HFFc6 (cell line): ENCODE measurements around the gene NEO1. TPM values are rescaled to one million over a fixed set of nuclear protein-coding genes. Genes with fewer than 3 reads are reported as not detected.
"Not testable (repeated sequence)": the region's sequence is repeated elsewhere in the genome, so short reads cannot be mapped to it uniquely, and the experiment has no call there.

Experiments used
- DNase-seq: peaks from one replicate; pipeline ENCODE4 v3.0.0-alpha.2; 2018
- H3K27ac Mint-ChIP-seq: 2 replicates; pipeline ENCODE4 v1.8.0; 2020; ENCODE audit warnings: mild to moderate bottlenecking, mixed read lengths
- H3K27me3 Mint-ChIP-seq: 2 replicates; pipeline ENCODE4 v1.8.0; 2021; ENCODE audit warnings: mild to moderate bottlenecking, moderate library complexity, mixed read lengths; ENCODE audit not compliant: insufficient read depth
- H3K36me3 Mint-ChIP-seq: 2 replicates; pipeline ENCODE4 v1.8.0; 2021; ENCODE audit warnings: low read depth, mixed read lengths
- H3K4me1 Mint-ChIP-seq: 2 replicates; pipeline ENCODE4 v1.8.0; 2020; ENCODE audit warnings: low read depth, mixed read lengths
- H3K4me3 Mint-ChIP-seq: 2 replicates; pipeline ENCODE4 v1.8.0; 2020; ENCODE audit warnings: mild to moderate bottlenecking, moderate library complexity, mixed read lengths
- H3K9me3 Mint-ChIP-seq: 2 replicates; pipeline ENCODE4 v1.8.0; 2020; ENCODE audit warnings: mild to moderate bottlenecking, mixed read lengths
- CTCF ChIP-seq: fragments of 200-600 bp; sonication (generic); IDR thresholded peaks from 2 replicates; pipeline ENCODE4 v1.5.0; 2021; ENCODE audit warnings: antibody characterized with exemption, mild to moderate bottlenecking
- total RNA-seq, 6 experiments: library from RNA; stranded (reverse); fragmentation: NEBNext Ultra II Directional; extraction: Animal tissue kit (Norgen Biotek cat#: 25700); gene quantifications; 2 replicates in 1 of 6; 3 replicates in 5 of 6; pipeline ENCODE4 v1.2.3, GENCODE V29; 2021

NEO1 gene
- total RNA-seq, 6 experiments from 2014 or later: 6.4 to 20.3 (median 16.3) TPM

- Mint-ChIP-seq H3K4me1 (peaks cover 6% of the 10 kb centered on the region; the same call in 1 of the 2 replicates), H3K4me3 (no peak overlapping the region), H3K27ac (no peak overlapping the region), H3K9me3 (no peaks in the 10 kb centered on the region), H3K27me3 (peaks cover 1% of the 10 kb centered on the region; the same call in 1 of the 2 replicates), H3K36me3 (no peaks in the 10 kb centered on the region)
- no peak for DNase-seq
- TF ChIP-seq CTCF: no peak
These were observed 148.1 kb downstream of the NEO1 start for GRCh38 chr15:73200339-73200738.

GRCh38 chr15:73210630-73211029 lies 158.4 kb downstream of the NEO1 start:
- peaks cover 6% of the 10 kb centered on the region; the same call in 1 of the 2 replicates for H3K4me1 Mint-ChIP-seq
- no peak overlapping the region for H3K27ac Mint-ChIP-seq
- no peak for DNase-seq
- H3K36me3 Mint-ChIP-seq: no peaks in the 10 kb centered on the region
- no peak overlapping the region for H3K4me3 Mint-ChIP-seq
- no peaks in the 10 kb centered on the region; the same call in 1 of the 2 replicates for H3K27me3 Mint-ChIP-seq
- H3K9me3 Mint-ChIP-seq: no peaks in the 10 kb centered on the region
- no peak for TF ChIP-seq CTCF

- DNase-seq: no peak
- TF ChIP-seq CTCF: no peak
- Mint-ChIP-seq H3K9me3 (no peaks in the 10 kb centered on the region), H3K27me3 (no peaks in the 10 kb centered on the region), H3K4me3 (no peak overlapping the region), H3K36me3 (no peaks in the 10 kb centered on the region), H3K4me1 (peaks cover 6% of the 10 kb centered on the region; the same call in 1 of the 2 replicates), H3K27ac (no peak overlapping the region)
These were observed 160.2 kb downstream of the NEO1 start for GRCh38 chr15:73212424-73212823.

- not testable (repeated sequence) for DNase-seq, H3K4me1 Mint-ChIP-seq, H3K27me3 Mint-ChIP-seq, H3K36me3 Mint-ChIP-seq, H3K4me3 Mint-ChIP-seq, H3K27ac Mint-ChIP-seq, H3K9me3 Mint-ChIP-seq
These were observed 169.2 kb downstream of the NEO1 start for GRCh38 chr15:73221450-73221849.

GRCh38 chr15:73225358-73226015 lies 173.2 kb downstream of the NEO1 start:
- Mint-ChIP-seq H3K27ac (no peak overlapping the region), H3K9me3 (peaks cover 4% of the 10 kb centered on the region; the same call in 1 of the 2 replicates), H3K36me3 (no peaks in the 10 kb centered on the region), H3K27me3 (peaks cover 3% of the 10 kb centered on the region), H3K4me3 (no peak overlapping the region), H3K4me1 (no peaks in the 10 kb centered on the region)
- no peak for TF ChIP-seq CTCF
- DNase-seq: no peak

- H3K27me3 Mint-ChIP-seq: peaks cover 3% of the 10 kb centered on the region
- no peak overlapping the region for H3K27ac Mint-ChIP-seq
- no peak for DNase-seq
- H3K4me3 Mint-ChIP-seq: no peak overlapping the region
- no peak for TF ChIP-seq CTCF
- H3K36me3 Mint-ChIP-seq: no peaks in the 10 kb centered on the region
- H3K9me3 Mint-ChIP-seq: peaks cover 4% of the 10 kb centered on the region; the same call in 1 of the 2 replicates
- no peaks in the 10 kb centered on the region for H3K4me1 Mint-ChIP-seq
These were observed 174.0 kb downstream of the NEO1 start for GRCh38 chr15:73226093-73226814.
